T47D (cell line): ENCODE results near the gene EYA3.

ENCODE experiments used
- DNase-seq, 2 experiments: peaks; one replicate each; pipeline versions ENCODE4 v3.0.0 to v3.0.0-alpha.2; 2011 to 2012; ENCODE audit warnings: low read depth in 1 of 2, low spot score in 1 of 2
- JUND ChIP-seq: IDR thresholded peaks from 2 replicates; pipeline ENCODE4 v1.6.1; 2012; ENCODE audit warnings: low read depth
- in situ Hi-C: cut with HindIII; loops from 2 replicates; pipeline ENCODE4 v1.10.0; 2016; ENCODE audit warnings: low sequenced_read_pairs, low pct_unique_long_range_greater_than_20kb

Gene EYA3

DNA sequence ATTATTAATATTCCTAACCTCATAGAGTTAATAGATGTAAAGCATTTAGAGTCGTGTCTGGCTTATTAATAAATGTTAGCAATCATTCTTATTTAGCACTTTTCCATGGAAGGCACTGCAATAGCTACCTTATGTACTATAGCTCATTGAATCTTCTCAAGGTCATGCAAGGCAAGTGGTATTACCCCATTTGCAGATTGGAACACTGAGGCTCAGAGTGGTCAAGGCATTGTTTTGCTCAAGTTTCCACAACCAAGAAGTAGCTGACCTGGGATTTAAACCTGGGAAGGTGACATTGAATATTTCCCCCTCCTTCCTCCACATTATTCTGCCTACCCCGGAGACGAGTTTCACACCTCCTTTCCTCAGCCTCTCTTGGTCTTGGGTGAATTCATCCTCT, 37.8 kb upstream of the EYA3 start:
- in situ Hi-C loops: no loop called here
- no peak for TF ChIP-seq JUND
- no peak for DNase-seq

DNA sequence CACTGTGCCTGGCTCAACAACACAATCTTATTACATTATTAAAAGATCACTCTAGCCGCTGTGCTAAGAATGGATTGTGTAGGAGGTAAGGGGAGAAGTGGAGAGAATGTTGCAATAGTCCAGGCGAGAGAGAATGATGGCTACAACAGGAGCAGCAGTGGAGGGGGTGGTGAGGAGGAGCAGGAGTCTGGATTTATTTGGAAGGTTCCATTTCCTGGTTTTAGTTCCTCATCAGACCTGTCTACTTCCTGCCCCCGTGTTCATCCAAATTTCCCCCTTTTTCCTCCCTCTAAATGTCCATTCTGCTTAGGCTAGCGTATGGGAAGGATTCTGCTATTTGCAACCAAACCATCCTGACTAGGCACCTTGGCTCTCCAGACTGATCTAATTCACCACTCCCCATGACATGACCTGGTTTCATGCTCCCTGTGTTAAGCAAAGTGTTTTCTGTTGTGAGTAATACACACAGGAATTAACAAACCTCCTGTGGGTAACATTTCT, 35.1 kb upstream of the EYA3 start:
- peak in 1 of 2 experiments; percentile 7 for DNase-seq
- no peak for TF ChIP-seq JUND
- in situ Hi-C loops: no loop called here

- TF ChIP-seq JUND: no peak
- no peak for DNase-seq
- in situ Hi-C loops: no loop called here
Observed at GRCh38 chr1:28122183-28122582, 33.8 kb upstream of the EYA3 start.

DNA sequence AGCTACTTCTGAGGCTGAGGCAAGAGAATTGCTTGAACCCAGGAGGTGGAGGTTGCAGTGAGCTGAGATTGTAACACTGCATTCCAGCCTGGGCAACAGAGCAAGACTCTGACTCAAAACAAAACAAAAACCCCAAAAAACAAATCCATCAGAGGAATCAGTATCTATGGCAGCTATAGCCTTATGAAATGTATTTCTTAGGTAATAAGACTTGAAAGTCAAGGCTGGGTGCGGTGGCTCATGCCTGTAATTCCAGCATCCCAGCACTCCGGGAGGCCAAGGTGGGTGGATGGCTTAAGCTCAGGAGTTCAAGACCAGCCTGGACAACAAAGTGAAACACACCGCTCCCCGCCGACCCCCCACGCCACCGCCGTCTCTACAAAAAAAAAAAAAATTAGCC, 31.1 kb upstream of the EYA3 start:
- no peak for DNase-seq
- in situ Hi-C loops: no loop called here
- TF ChIP-seq JUND: no peak

DNA sequence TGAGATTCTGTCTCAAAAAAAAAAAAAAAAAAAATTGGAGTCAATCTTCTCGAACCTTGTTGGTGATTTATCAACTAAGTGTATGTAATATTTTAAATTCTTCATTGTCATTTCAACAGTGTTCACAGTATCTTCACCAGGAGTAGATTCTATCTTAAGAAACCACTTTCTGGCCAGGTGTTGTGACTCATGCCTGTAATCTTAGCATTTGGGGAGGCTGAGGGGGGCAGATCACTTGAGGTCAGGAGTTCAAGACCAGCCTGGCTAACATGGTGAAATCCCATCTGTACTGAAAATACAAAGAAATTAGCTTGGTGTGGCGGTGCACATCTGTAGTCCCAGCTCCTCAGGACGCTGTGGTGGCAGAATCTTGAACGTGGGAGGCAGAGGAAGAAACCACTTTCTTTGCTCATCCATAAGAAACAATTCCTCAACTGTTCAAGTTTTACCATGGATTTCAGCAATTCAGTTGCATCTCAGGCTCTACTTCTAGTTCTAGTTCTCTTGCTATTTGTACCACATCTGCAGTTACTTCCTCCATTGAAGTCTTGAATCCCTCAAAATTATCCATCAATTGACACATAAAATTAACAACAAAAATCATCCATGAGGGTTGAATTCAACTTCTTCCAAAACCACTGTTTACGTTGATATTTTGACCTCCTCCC, 30.4 kb upstream of the EYA3 start:
- TF ChIP-seq JUND: no peak
- in situ Hi-C loops: no loop called here
- DNase-seq: no peak

DNA sequence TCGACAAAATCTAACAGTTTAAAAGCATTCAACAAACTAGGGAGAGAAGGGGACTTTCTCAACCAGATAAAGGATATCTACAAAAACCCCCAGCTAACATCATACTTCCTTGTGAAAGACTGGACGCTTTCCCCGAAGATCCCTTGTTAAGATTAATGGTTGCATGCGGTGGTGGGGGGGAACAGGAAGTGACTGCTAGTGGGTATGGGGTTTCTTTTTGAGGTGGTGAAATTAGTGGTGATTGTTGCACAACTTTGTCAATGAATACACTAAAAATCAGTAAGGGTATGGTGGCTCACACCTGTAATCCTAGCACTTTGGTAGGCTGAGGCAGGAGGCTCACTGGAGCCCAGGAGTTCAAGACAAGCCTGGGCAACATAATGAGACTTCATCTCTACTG, 26.9 kb upstream of the EYA3 start:
- no peak for DNase-seq
- in situ Hi-C loops: no loop called here
- TF ChIP-seq JUND: no peak

DNA sequence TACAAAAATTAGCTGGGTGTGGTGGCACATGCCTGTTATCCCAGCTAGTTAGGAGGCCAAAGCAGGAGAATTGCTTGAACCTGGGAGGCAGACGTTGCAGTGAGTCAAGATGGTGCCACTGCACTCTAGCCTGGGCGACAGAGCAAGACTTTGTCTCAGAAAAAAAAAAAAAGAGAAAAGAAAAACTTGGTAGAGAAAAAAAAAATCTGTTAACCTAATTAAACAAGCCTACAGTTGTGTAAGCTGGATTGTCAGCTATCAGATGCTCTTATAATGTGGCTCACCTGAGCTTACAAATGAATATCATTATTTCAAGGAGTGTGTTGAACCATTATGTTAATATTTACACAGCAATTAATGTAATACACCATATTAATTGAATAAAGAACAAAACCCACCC, 26.4 kb upstream of the EYA3 start:
- no peak for TF ChIP-seq JUND
- in situ Hi-C loops: no loop called here
- DNase-seq: no peak

GRCh38 chr1:28113242-28113572, 24.8 kb upstream of the EYA3 start:
- no peak for DNase-seq
- in situ Hi-C loops: no loop called here

DNA sequence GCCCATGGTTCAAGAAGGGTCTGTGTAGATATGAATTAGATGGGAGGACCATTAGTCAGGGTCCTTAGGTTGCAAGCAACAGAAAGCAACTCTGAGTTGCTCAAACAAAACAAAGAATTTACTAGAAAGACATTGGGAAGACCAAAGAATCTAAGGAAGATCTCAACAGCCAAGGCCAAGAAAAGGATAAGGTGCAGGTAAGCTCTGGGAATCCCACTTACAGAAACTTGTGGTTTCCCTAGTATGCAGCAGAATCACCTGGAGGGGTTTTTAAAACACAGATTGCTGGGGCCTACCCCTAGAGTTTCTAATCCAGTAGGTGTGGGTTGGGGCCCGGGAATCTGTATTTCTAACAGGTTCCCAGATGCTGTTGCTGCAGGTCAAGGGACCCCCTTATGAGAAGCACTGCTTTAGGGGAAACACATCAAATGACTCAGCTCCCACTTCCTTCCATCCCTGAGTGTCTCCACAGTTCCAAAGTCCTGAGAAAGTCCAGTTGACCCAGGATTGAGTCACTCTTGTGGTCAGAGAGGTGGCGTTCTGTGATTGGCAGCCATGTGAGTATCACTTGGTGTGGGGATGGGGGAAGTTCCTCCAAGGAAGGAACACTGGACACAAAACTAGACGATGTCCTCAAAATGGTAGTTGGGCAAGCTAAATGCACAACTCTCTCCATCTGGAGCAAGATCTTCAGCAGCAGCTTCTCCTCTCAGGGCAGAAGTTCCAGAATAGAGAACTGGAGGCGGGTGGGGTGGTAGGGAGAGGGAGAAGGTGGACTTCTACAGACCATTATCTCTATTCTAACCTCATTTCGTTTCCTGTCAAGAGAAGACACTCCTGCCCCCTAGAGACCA, 24.2 kb upstream of the EYA3 start:
- DNase-seq: peak in 1 of 2 experiments; percentile 7
- no peak for TF ChIP-seq JUND
- in situ Hi-C loops: no loop called here

More at GRCh38 chr1:28113242-28113572, 24.8 kb upstream of the EYA3 start:
- TF ChIP-seq JUND: no peak

GRCh38 chr1:28111157-28111556, 22.7 kb upstream of the EYA3 start:
- TF ChIP-seq JUND: no peak
- DNase-seq: no peak
- in situ Hi-C loops: no loop called here

GRCh38 chr1:28110555-28110954, 22.1 kb upstream of the EYA3 start:
- in situ Hi-C loops: no loop called here
- no peak for DNase-seq
- no peak for TF ChIP-seq JUND

DNA sequence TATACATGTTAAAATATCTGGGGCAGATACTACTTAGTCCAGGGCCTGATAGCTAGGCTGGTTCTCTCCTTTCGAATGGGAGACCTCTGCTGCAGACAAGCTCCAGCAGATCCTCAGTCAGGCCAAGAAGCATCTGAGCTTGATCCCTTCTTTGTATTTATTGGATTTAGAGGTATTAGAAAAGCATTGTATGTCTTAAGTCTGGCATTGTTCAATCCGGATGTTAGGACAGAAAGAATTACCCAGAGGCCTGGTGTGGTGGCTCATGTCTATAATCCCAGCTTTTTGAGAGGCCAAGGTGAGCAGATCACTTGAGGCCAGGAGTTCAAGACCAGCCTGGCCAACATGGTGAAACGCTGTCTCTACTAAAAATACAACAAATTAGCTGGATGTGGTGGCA, 21.2 kb upstream of the EYA3 start:
- no peak for DNase-seq
- in situ Hi-C loops: no loop called here
- TF ChIP-seq JUND: no peak

- no peak for DNase-seq
- no peak for TF ChIP-seq JUND
- in situ Hi-C loops: no loop called here
Observed at GRCh38 chr1:28108001-28108400, 19.6 kb upstream of the EYA3 start.
